Measurements from ENCODE around the gene IGSF10. TPM values are rescaled to one million over a fixed set of nuclear protein-coding genes. Genes with fewer than 3 reads are reported as not detected.

IGSF10 gene
- total RNA-seq, 4 donors from 2014 or later, result 3.2 to 10.3 (median 6.5) TPM

- ATAC-seq (ENCODE audit: low FRiP score) (no peak), DNase-seq (ENCODE audit: low spot score) (no peak)
- no peak for TF ChIP-seq CTCF (IDR thresholded peaks at IDR 0.05)
Measured at GRCh38 chr3:151477591-151478334, 16.9 kb upstream of the IGSF10 start.

GRCh38 chr3:151476344-151477018 lies 15.6 kb upstream of the IGSF10 start:
- no peak for TF ChIP-seq CTCF (IDR thresholded peaks at IDR 0.05)
- DNase-seq (ENCODE audit: low spot score) (no peak), ATAC-seq (ENCODE audit: low FRiP score) (no peak)

GRCh38 chr3:151468284-151468917 lies 7.5 kb upstream of the IGSF10 start:
- DNase-seq (ENCODE audit: low spot score) (no peak), ATAC-seq (ENCODE audit: low FRiP score) (no peak)
- peak in 1 of 3 donors; percentile 8 for TF ChIP-seq CTCF (IDR thresholded peaks at IDR 0.05)

- no peak for DNase-seq (ENCODE audit: low spot score)
- TF ChIP-seq CTCF (IDR thresholded peaks at IDR 0.05), result no peak
- ATAC-seq (ENCODE audit: low FRiP score), result no peak
Measured at GRCh38 chr3:151467069-151467468, 6.2 kb upstream of the IGSF10 start.

GRCh38 chr3:151462991-151463390 lies 2.1 kb upstream of the IGSF10 start:
- ATAC-seq (ENCODE audit: low FRiP score) (no peak), DNase-seq (ENCODE audit: low spot score) (no peak)
- no peak for TF ChIP-seq CTCF (IDR thresholded peaks at IDR 0.05)

GRCh38 chr3:151462278-151462780 lies 1.5 kb upstream of the IGSF10 start:
- ATAC-seq (ENCODE audit: low FRiP score) (no peak), DNase-seq (ENCODE audit: low spot score) (no peak)
- TF ChIP-seq CTCF (IDR thresholded peaks at IDR 0.05), result no peak

Measured in omental fat pad (tissue), 4 donors.